Smooth muscle cell (in vitro differentiated cells): ENCODE results near the gene EHD4. TPM values are rescaled to one million over a fixed set of nuclear protein-coding genes. Genes with fewer than 3 reads are reported as not detected.

ENCODE experiments used
- DNase-seq: peaks from one replicate; lab custom pipeline; 2025; ENCODE audit not compliant: unreplicated experiment; lab: John Stamatoyannopoulos, UW
- H2AFZ ChIP-seq: fragments of 200-600 bp; sonication (generic); 2 replicates; pipeline ENCODE4 v1.6.0; 2016; ENCODE audit warnings: antibody characterized with exemption, low read depth, mild to moderate bottlenecking
- H3F3A ChIP-seq: fragments of 200-600 bp; sonication (generic); 2 replicates; pipeline ENCODE4 v1.6.0; 2017; ENCODE audit warnings: antibody characterized with exemption, low read depth
- H3K27ac ChIP-seq: fragments of 200-600 bp; sonication (generic); 2 replicates; pipeline ENCODE4 v1.5.1; 2016; ENCODE audit warnings: low read depth, mild to moderate bottlenecking
- H3K27me3 ChIP-seq: fragments of 200-600 bp; sonication (generic); 2 replicates; pipeline ENCODE4 v1.6.1; 2016; ENCODE audit warnings: low read depth, mild to moderate bottlenecking
- H3K36me3 ChIP-seq: fragments of 200-600 bp; sonication (generic); 2 replicates; pipeline ENCODE4 v1.5.1; 2016; ENCODE audit warnings: low read depth
- H3K4me1 ChIP-seq: fragments of 200-600 bp; sonication (generic); 2 replicates; pipeline ENCODE4 v1.5.1; 2016; ENCODE audit warnings: low read depth
- H3K4me2 ChIP-seq: fragments of 200-600 bp; sonication (generic); 2 replicates; pipeline ENCODE4 v1.6.0; 2016; ENCODE audit warnings: mild to moderate bottlenecking
- H3K4me3 ChIP-seq: fragments of 200-600 bp; sonication (generic); 2 replicates; pipeline ENCODE4 v1.5.1; 2016; ENCODE audit warnings: mild to moderate bottlenecking
- H3K79me2 ChIP-seq: fragments of 200-600 bp; sonication (generic); 2 replicates; pipeline ENCODE4 v1.6.0; 2016; ENCODE audit warnings: low read depth, mild to moderate bottlenecking
- H3K9ac ChIP-seq: fragments of 200-600 bp; sonication (generic); 2 replicates; pipeline ENCODE4 v1.6.0; 2016; ENCODE audit warnings: low read depth
- H3K9me3 ChIP-seq: fragments of 200-600 bp; sonication (generic); replicated peaks from 2 replicates; pipeline ENCODE4 v1.5.1; 2016; ENCODE audit warnings: low read depth
- H4K20me1 ChIP-seq: fragments of 200-600 bp; sonication (generic); 2 replicates; pipeline ENCODE4 v1.6.0; 2016; ENCODE audit warnings: low read depth
- CTCF ChIP-seq: fragments of 200-600 bp; sonication (generic); IDR thresholded peaks from 2 replicates; pipeline ENCODE4 v1.5.1; 2017; ENCODE audit warnings: borderline replicate concordance, mild to moderate bottlenecking, antibody characterized with exemption; ENCODE audit not compliant: insufficient read depth, poor library complexity, severe bottlenecking
- WGBS: methylation state at CpG from one replicate; pipeline ENCODE4 v1.1.7; 2016; ENCODE audit warnings: low lambda C conversion rate; 5-methylcytosine and 5-hydroxymethylcytosine counted together
- polyA plus RNA-seq: library from polyadenylated mRNA; unstranded; fragments of >200 nt; fragmentation: Nextera tagmentation; extraction: Ambion mirVana; gene quantifications from 2 replicates; pipeline ENCODE4 v1.2.1, GENCODE V29; 2016
- total RNA-seq: library from RNA; depleted of rRNA; stranded (reverse); fragments of >200 nt; gene quantifications from 2 replicates; pipeline ENCODE4 v1.2.3, GENCODE V29; 2014

The EHD4 gene
- total and polyA plus RNA-seq, 2 experiments from 2014 or later = 11.5 to 15.8 TPM

DNA sequence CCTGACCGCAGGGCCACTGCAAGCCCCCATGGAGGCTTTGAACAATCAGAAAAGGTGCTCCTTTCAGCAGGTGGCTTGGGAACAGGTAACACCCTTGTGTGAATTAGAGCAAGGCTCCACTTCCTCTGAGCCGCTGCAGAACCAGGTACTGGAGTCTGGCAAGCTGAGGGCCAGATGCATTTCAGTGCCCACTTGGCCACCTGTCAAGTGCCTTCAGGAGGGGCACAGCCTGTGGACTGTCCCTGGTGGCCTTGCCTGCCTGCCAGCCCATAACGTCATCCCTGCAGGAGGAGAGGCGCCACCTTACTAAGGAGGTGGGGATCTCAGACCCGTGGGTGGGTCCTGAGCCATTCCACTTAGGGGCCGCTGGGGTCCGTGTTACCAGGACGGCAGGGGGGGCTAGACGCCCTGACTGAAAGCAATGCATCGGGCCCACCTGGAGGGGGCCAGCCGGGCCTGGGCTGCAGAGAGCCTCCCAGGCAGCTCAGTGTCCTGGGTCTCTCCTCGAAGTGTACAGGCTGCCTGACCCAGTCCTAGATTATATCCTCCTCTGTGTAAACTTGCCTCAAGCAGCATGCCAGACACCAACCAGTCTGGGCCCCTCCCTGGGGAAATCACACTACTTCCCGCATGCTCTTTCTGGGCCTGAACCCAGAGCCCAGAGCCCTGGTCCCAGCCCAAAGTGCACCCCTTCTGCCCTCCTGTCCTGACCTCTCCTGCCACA, 94.6 kb downstream of the EHD4 start:
- WGBS = 85% methylated on average over 13 of the region's 13 CpGs
- TF ChIP-seq CTCF = no peak
- Histone ChIP-seq H3F3A (no peaks in the 10 kb centered on the region), H3K27me3 (peaks cover 29% of the 10 kb centered on the region), H3K4me2 (no peak overlapping the region), H3K36me3 (no peaks in the 10 kb centered on the region), H3K9me3 (no peaks in the 10 kb centered on the region), H3K27ac (no peak overlapping the region), H4K20me1 (no peaks in the 10 kb centered on the region), H3K9ac (no peak overlapping the region), H3K4me1 (peaks cover 9% of the 10 kb centered on the region), H3K4me3 (no peak overlapping the region), H3K79me2 (no peaks in the 10 kb centered on the region), H2AFZ (no peak overlapping the region)
- DNase-seq = no peak

DNA sequence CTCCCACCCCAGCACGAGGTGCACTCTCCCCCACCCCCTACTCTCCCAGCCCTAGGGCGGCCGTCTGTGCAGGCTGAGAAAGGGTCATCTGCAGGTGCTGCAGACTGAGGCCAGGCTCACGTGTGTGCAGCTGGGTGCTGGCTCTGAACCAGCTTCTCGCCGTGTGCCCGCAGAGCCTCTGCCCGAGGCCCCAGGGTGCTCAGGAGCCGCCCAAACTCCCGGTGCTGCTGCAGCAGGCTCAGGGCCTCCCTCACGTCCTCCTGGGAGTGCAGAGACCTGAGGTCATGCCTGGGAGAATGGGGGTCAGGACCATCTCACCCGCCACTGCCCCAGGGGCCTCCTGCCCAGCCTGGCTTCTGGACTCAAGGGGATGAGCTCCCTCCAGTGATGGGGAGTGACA, 95.7 kb downstream of the EHD4 start:
- H3K9ac ChIP-seq = no peak overlapping the region
- H4K20me1 ChIP-seq = no peaks in the 10 kb centered on the region
- H3K27ac ChIP-seq = no peak overlapping the region
- H3F3A ChIP-seq = no peaks in the 10 kb centered on the region
- H3K4me1 ChIP-seq = peaks cover 1% of the 10 kb centered on the region
- 85% methylated on average over 11 of the region's 12 CpGs for WGBS
- H3K27me3 ChIP-seq = peaks cover 18% of the 10 kb centered on the region
- H3K4me2 ChIP-seq = no peak overlapping the region
- no peaks in the 10 kb centered on the region for H3K9me3 ChIP-seq
- no peaks in the 10 kb centered on the region for H3K79me2 ChIP-seq
- DNase-seq = no peak
- H2AFZ ChIP-seq = no peak overlapping the region
- H3K36me3 ChIP-seq = no peaks in the 10 kb centered on the region
- TF ChIP-seq CTCF = no peak
- H3K4me3 ChIP-seq = no peak overlapping the region

GRCh38 chr15:41876007-41876406, 96.3 kb downstream of the EHD4 start:
- WGBS = 85% methylated on average over 11 of the region's 13 CpGs
- Histone ChIP-seq H2AFZ (no peak overlapping the region), H3F3A (no peaks in the 10 kb centered on the region), H3K79me2 (no peaks in the 10 kb centered on the region), H3K4me1 (no peaks in the 10 kb centered on the region), H3K36me3 (no peaks in the 10 kb centered on the region), H3K27me3 (peaks cover 11% of the 10 kb centered on the region), H3K9me3 (no peaks in the 10 kb centered on the region), H3K9ac (no peak overlapping the region), H4K20me1 (no peaks in the 10 kb centered on the region), H3K4me2 (no peak overlapping the region), H3K27ac (no peak overlapping the region), H3K4me3 (no peak overlapping the region)
- TF ChIP-seq CTCF = no peak
- DNase-seq = no peak

GRCh38 chr15:41874736-41875135, 97.6 kb downstream of the EHD4 start:
- 95% methylated on average over 12 of the region's 12 CpGs for WGBS
- H3K4me1 ChIP-seq = no peaks in the 10 kb centered on the region

More at GRCh38 chr15:41874736-41875135, 97.6 kb downstream of the EHD4 start:
- H3K9ac ChIP-seq = no peak overlapping the region
- H3K27me3 ChIP-seq = peaks cover 1% of the 10 kb centered on the region
- H3K36me3 ChIP-seq = no peaks in the 10 kb centered on the region
- no peak overlapping the region for H3K27ac ChIP-seq
- H3K4me3 ChIP-seq = no peak overlapping the region
- no peak for DNase-seq
- no peak overlapping the region for H3K4me2 ChIP-seq
- H4K20me1 ChIP-seq = no peaks in the 10 kb centered on the region
- no peak for TF ChIP-seq CTCF
- no peaks in the 10 kb centered on the region for H3K79me2 ChIP-seq
- H2AFZ ChIP-seq = no peak overlapping the region
- H3K9me3 ChIP-seq = no peaks in the 10 kb centered on the region
- H3F3A ChIP-seq = no peaks in the 10 kb centered on the region
